ENCODE measurements around the gene ODAD3. TPM values are rescaled to one million over a fixed set of nuclear protein-coding genes. Genes with fewer than 3 reads are reported as not detected.

Gene ODAD3
- total RNA-seq, 4 donors from 2014 or later = not detected

DNA sequence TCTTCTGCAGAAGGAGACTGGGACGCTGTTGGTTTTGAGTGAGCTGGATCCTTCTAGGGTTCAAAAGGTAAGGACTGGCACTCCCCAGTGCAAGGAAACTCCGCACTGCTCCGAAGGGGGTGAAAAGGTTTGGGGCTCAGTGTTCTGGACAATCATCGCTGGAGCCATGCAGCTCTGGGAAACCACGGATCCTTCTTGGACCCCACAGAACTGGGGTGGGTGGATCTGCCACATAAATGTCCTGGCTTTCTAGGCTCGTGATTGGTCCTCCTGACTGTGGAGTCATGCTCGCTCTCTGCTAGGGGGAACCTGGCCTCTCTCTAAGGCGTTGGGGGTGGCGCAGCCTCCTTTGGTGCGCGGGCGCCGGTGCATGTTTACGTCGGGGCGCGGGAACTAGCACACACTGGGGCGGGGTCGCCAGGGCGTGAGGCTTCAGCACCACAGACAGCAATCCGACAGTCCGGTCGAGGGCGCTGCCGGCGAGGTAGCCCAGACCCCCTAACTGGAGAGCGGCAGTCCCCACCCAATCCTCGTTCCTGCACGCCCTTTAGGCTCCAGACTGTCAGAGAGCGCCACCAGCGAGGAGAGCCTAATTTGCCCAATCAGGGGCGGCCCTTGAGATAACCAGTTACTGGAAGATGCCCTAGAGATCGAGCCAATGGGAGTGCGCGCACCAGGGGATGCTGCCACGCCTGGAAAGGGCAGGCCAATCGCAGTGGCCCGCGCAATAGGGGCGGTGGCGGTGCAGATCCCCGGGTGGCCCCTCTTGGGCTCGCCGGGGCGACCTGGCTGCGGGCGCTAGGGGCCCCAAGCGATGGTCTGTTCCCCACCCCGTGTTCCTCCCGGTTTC lies 46.8 kb upstream of the ODAD3 start:
- Histone ChIP-seq H3K36me3 (peaks cover 0 to 3% of the 10 kb centered on the region in 2 donors), H3K27me3 (peaks cover 35 to 64% (median 43%) of the 10 kb centered on the region in 3 donors), H3K9me3 (no peaks in the 10 kb centered on the region), H3K4me1 (peaks cover 6 to 12% of the 10 kb centered on the region in 2 donors), H3K4me3 (peak overlapping the region; percentile 23 to 51 (median 45)), H3K27ac (peak overlapping the region in 1 of 4 donors; percentile 2)
- ATAC-seq (peak; percentile 58 to 59), DNase-seq (peak; percentile 25 to 36)
- intact Hi-C loops (cut with DNase I; ENCODE audit: low total_unique reads) (loop anchor here (2.0 kb wide), 2 partner anchors 101 to 189 kb away; no protein-coding TSS in a partner anchor), in situ Hi-C loops (cut with MboI; ENCODE audit: low sequenced_read_pairs in 4 of 4) (no loop called here)
- TF ChIP-seq, protein P1, sequence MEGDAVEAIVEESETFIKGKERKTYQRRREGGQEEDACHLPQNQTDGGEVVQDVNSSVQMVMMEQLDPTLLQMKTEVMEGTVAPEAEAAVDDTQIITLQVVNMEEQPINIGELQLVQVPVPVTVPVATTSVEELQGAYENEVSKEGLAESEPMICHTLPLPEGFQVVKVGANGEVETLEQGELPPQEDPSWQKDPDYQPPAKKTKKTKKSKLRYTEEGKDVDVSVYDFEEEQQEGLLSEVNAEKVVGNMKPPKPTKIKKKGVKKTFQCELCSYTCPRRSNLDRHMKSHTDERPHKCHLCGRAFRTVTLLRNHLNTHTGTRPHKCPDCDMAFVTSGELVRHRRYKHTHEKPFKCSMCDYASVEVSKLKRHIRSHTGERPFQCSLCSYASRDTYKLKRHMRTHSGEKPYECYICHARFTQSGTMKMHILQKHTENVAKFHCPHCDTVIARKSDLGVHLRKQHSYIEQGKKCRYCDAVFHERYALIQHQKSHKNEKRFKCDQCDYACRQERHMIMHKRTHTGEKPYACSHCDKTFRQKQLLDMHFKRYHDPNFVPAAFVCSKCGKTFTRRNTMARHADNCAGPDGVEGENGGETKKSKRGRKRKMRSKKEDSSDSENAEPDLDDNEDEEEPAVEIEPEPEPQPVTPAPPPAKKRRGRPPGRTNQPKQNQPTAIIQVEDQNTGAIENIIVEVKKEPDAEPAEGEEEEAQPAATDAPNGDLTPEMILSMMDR (IDR thresholded peaks at IDR 0.05 in 4 of 5, conservative IDR thresholded peaks at IDR 0.05 in 1 of 5) = no peak
- peak in 1 of 2 donors; percentile 6 for TF ChIP-seq POLR2A (IDR thresholded peaks at IDR 0.05)

DNA sequence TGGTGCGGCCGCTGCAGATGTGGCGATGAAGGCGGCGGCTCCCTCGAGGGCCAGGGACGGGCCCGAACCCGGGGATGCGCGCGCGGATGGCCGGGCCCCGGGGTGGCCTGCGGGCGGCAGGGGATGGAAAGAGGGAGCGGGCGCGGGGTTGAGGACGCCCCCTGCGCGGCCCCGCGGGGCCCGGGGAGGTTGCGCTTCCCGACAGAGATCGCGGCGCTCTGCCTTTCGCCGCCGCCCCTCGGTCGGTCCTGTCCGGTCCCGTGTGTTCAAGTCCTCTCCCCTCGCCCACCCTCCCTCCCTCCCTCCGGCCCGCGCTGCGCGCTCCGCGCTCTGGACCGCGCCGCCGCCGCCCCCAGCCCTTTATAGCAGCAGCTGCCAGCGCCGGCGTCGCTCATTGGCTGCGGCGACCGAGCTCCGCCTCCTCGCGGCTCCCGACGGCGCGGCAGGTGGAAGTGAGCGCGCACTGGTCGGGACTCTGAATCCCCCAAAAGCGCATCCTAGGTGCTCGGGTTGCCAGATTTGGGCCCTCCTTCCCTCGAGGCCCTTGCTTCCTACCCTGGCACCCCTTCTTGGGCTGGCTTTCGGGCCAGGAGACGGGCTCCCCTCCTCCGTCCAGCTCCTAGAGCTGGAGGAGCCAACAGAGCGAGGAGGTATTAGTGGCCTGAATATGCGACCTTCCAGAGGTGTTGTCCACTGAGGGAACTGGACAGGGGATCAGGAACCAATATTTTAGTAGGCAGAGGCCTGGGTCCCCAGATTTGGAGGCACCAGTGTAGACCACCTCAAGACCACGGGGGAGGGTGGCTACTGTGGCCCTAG lies 46.0 kb upstream of the ODAD3 start, which contains the start of gene ELAVL3:
ELAVL3 (minus strand) TSS at position 332 of the 819 bp plus-strand sequence. CDS start 438 bp downstream, outside the sequence.
- intact Hi-C loops (cut with DNase I; ENCODE audit: low total_unique reads) = no loop called here
- H3K4me3 ChIP-seq = peak within 1 kb of the TSS in 3 of 4 donors; percentile 44 to 51 (median 46)
- peaks cover 6 to 12% of the 10 kb centered on the region in 2 donors for H3K4me1 ChIP-seq
- ATAC-seq (no peak), DNase-seq (no peak)
- no peak within 1 kb of the TSS for H3K27ac ChIP-seq
- H3K9me3 ChIP-seq = no peaks in the 10 kb centered on the region
- in situ Hi-C loops (cut with MboI; ENCODE audit: low sequenced_read_pairs in 4 of 4) = no loop called here
- TF ChIP-seq, protein P1 (IDR thresholded peaks at IDR 0.05 in 4 of 5, conservative IDR thresholded peaks at IDR 0.05 in 1 of 5) = no peak
- TF ChIP-seq POLR2A (IDR thresholded peaks at IDR 0.05) = no peak
- peaks cover 35 to 64% (median 43%) of the 10 kb centered on the region in 3 donors for H3K27me3 ChIP-seq
- peaks cover 0 to 3% of the 10 kb centered on the region in 2 donors for H3K36me3 ChIP-seq

DNA sequence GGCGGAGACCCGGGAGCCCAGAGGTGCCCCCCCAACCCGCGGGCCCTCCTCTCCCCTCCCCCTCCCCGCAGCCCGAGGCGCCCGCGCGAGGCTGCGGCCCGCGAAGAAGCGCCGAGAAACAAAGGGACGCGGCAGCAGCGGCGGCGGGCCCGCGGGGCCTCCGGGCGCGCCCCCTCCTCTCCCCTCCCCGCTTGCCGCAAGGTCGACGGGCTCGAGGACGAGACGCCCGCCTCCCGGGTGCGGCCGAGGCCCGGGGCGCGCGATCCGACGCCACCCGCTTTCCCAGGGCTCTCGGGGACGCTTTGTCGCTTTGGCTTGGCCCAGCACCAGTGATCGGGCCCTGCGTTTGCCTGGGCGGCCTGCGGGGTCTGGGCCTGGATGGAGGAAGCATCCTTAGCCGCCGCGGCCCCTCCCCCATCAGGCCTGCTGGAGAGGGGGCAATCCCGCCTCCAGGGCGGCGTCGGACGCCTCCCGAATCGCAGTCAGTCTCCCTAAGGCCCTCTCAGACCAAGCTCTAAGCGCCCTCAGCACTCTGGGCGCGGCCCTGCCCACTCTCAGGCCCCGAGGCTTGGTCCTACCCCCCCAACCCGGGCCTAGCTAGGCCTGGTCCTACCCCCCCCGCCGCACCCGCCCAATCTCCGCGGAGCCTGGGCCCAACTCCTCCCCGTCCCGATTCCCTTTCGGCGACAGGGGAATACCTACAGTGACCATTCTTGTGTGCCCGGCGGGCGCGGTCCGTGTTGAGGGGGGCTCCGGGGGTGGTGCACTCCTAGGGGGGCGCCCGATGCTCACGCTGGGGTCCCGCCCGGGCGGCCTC lies 45.2 kb upstream of the ODAD3 start:
- intact Hi-C loops (cut with DNase I; ENCODE audit: low total_unique reads) = no loop called here
- TF ChIP-seq POLR2A (IDR thresholded peaks at IDR 0.05) = no peak
- TF ChIP-seq, protein P1 (IDR thresholded peaks at IDR 0.05 in 4 of 5, conservative IDR thresholded peaks at IDR 0.05 in 1 of 5) = no peak
- DNase-seq = no peak
- Histone ChIP-seq H3K27ac (no peak overlapping the region), H3K4me3 (peak overlapping the region in 2 of 4 donors; percentile 17 to 24), H3K27me3 (peaks cover 35 to 64% (median 43%) of the 10 kb centered on the region in 3 donors), H3K9me3 (no peaks in the 10 kb centered on the region), H3K36me3 (no peaks in the 10 kb centered on the region), H3K4me1 (peaks cover 6 to 12% of the 10 kb centered on the region in 2 donors)
- in situ Hi-C loops (cut with MboI; ENCODE audit: low sequenced_read_pairs in 4 of 4) = no loop called here
- no peak for ATAC-seq

All from gastrocnemius medialis (tissue), 4 donors.